Activated CD8-positive, alpha-beta memory T cell treated with anti-CD3 and anti-CD28 coated beads, Interleukin-2, amount 50 U/mL, for 24 hours (primary cell): ENCODE data around the gene SLC26A2.
"Not testable (repeated sequence)": the region's sequence is repeated elsewhere in the genome, so short reads cannot be mapped to it uniquely, and the experiment has no call there.

ENCODE experiments used
- DNase-seq: peaks from one replicate; pipeline ENCODE4 v3.0.0-alpha.2; 2020; ENCODE audit errors: extremely low read depth

SLC26A2 gene

DNA sequence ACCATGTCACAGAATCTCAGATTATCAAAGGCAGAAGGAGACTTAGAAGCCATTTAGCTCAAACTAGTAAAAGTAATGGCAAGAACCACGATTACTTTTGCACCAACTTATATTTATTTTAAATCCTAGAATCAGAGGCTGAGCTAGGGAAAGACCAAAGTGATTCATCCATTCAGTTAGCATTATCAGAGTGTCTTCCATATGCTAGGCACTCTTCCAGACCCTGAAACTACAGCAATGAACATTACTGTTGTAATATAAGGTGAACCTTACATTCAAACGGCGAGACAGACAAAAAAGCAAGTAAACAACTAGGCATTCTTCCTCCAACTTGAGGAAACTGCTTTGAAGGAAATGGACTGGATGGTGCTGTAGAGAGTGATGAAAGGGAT lies 23.9 kb upstream of the SLC26A2 start:
- no peak for DNase-seq

DNA sequence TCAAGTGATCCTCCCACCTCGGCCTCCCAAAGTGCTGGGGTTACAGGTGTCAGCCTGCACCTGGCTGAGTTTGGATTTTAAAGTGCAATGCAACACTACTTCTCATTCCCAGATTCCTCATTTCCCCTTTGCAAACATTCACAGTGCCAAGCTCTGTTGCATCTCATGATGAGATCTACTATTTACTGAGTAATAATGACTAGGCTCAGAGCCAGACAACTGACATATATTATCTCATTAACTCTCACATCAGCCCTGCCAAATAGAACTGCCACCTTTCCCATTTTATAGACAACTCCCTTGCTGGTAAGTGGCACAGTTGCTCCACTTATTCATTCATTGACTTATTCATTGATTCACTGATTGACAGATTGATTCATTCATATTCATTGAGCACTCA lies 22.9 kb upstream of the SLC26A2 start:
- no peak for DNase-seq

DNA sequence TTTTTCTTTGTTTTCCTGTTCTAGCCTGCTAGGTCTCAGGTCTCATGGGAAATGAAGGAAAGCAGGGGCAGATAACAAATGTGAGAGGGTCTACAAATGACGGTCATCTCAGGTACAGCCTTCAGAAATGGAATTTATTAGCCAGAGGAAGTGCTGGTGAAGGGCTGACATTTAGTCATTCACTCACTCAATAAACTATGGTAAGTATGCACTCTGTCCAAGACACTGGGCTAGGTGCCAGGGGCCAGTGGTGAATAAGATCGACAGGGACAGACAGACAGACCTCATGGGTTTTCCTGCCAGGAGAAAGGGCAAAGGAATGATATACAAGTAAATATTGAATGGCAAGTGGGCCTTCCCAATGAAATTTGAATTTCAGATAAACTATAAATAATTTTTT lies 22.3 kb upstream of the SLC26A2 start:
- DNase-seq: no peak

DNA sequence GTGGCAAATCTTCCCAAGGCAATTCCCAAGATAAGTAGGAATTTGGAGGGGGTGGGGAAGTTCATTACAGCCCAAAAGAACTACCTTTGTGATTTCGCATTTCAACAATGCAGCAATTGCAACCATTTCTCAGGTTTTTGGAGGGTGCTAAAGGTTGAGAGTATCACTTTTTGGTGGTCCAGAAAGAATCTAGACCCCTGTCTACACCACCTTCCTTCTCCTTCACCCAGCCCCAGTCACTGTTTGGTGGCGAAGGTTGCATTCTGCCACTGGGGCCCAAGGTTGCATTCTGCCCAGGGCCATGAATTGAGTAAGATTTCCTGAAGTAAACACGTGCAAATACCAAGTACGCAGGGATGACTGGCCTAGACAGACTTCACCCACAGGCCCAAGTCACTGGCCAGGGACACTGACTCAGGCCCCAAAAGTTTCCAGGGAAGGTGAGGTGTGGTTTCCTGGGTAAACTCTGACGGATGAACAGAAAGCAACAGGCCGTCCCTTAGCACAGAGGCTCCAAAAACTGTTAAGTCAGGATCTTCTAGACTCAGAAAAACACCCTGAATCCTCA lies 21.7 kb upstream of the SLC26A2 start:
- no peak for DNase-seq

DNA sequence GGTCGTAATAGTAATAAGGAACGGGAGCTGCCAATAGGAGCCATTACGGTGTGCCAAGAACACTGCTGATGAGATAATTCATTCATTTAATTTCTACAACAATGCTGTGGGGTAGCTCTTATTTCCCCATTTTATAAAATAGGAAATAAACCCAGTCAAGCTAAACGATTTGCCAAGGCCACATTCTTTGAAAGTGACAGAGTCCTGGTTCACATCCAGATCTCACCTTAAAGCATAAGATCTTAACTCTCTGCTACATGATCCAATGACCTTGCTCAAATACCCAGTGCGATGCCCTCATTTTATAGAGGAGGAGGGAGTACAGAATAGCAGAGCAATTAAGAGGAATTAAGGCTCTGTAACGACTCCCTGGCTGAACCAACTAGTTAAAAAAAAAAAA lies 21.0 kb upstream of the SLC26A2 start:
- no peak for DNase-seq

DNA sequence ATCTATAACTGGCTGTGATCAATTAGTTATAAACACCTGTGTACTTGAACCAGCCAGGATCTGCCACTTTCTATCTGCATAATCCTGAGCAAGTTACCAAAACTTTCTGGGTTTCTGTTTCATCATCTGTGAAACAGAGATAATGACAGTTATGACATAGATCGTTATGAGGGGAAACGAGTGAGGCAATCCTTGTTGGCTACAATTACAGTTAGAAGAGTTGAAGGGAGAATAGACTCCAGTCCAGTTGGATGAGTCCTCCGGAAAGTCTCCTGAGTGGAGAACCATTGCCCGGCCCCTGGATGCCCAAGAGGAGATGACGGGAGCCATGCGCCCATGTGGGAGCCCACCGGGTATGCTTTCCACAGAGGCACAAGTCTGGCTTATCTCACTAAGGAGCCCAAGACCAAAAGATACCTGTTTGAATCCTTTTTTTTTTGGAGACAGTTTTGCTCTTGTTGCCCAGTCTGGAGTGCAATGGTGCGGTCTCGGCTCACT lies 20.4 kb upstream of the SLC26A2 start:
- DNase-seq: no peak

DNA sequence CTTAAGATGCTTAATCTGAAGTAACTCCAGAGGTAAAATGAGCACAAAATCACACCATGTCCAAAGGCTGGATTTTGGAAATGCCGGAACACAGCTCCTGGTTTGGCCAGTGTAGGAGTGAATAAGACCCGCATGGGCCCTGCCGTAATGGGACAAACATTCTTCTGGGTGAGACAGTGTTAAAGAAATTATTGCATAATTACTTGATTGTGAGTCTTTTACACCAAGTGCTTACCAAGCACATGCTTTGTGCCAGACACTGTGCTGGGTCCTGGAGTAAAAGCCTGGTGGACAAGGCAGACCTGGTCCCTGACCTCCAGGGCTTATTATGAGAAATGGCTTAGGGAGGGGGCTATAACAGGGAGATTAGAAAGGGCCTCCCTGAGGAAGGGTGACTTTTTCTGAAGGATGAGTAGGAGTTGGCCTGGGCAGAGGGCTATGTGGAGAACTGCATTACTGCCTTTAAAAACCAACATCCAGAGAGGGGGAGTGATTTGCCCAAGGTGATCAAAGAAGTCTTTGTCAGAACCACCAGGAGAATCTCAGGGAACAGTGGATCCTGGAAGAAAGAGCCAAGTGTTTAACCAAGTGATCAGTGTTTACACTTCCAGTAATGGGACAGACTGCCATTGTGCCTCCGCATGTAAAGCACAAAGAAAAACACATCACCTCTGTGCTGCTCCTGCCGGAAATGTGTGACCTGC lies 19.5 kb upstream of the SLC26A2 start:
- DNase-seq: no peak

DNA sequence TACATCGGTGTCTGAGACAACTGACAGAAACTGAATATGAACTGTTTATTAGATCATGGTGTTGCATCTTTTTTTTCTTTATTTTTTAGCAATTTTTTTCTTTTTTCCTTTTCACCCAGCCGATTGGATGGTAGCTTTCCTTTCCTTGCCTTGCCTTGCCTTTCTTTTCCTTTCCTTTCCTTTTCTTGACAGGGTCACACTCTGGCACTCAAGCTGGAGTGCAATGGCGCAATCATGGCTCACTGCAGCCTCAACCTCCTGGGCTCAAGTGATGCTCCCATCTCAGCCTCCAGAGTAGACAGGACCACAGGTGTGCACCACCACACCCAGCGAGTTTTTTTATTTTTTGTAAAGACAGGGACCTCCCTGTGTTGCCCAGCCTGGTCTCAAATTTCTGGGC lies 18.8 kb upstream of the SLC26A2 start:
- no peak for DNase-seq

DNA sequence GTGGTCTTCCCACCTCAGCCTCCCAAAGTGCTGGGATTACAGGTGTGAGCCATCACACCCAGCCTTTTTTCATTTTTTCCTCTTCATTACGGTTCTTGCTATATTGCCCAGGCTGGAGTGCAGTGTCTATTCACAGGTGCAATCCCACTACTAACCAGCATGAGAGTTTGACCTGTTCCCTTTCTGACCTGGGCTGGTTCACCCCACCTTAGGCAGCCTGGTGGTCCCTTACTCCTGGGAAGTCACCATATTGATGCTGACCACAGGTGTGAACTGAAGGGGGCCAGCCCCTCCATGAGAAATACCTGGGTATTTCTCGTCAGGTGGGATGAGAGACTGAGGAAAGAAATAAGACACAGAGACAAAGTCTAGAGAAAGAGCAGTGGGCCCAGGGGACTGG lies 18.4 kb upstream of the SLC26A2 start:
- DNase-seq: no peak

DNA sequence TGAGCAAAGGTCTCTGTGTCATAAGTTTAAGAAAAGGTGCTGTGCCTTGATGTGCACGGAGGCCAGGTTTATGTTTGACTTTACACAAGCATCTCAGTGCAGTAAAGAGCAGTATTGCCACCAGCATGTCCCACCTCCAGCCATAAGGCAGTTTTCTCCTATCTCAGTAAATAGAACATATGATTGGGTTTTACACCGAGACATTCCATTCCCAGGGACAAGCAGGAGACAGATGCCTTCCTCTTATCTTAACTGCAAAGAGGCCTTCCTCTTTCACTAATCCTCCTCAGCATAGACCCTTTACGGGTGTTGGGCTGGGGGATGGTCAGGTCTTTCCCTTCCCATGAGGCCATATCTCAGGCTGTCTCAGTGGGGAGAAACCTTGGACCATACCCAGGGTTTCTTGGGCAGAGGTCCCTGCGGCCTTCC lies 17.8 kb upstream of the SLC26A2 start:
- DNase-seq: not testable (repeated sequence)

DNA sequence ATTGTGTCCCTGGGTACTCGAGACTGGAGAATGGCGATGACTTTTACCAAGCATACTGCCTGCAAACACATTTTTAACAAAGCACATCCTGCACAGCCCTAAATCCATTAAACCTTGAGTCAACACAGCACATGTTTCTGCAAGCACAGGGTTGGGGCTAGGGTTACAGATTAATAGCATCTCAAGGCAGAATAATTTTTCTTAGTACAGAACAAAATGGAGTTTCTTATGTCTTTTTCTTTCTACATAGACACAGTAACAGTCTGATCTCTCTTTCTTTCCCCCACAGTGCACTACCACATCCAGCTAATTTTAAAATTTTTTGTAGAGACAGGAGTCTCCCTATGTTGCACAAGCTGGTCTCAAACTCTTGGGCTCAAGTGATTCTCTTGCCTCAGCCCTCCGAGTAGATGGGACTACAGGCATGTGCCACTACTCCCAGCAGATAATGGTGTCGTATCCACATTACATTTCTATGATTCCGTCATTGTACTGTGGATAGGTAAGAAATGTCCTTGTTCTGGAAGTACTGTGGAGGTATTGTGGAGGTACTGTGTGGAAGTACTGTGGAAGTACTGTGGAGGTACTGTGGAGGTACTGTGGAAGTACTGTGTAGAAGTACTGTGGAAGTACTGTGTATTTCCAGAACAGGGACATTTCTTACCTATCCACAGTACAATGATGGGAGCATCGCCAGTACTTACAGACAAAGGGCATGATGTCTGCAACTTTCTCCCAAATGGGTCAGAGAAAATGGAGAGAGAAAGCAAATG lies 17.2 kb upstream of the SLC26A2 start:
- not testable (repeated sequence) for DNase-seq

DNA sequence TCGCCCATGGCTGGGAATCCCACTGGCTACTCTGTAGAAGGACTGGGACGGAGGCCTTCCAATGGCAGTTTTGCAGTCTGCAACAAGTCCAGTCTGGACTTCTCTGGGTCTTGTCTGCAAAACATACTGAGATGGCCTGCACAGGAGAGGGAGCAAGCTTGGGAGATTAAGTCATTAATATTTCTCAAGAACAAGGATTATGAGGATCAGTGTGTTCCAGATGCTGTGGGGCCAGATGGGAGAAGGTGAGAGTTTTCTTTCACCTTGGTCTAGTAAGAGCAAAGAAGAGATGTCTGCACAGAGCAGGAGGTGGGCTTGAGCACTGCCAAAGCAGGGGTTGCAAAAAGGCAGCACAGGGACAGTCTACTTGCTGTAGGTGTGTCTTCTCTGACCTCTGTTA lies 15.9 kb upstream of the SLC26A2 start, which contains the start of gene PDE6A:
Gene PDE6A (minus strand): TSS at position 128 of the 400 bp plus-strand sequence. CDS start 120 bp downstream, at position 8.
- no peak for DNase-seq

DNA sequence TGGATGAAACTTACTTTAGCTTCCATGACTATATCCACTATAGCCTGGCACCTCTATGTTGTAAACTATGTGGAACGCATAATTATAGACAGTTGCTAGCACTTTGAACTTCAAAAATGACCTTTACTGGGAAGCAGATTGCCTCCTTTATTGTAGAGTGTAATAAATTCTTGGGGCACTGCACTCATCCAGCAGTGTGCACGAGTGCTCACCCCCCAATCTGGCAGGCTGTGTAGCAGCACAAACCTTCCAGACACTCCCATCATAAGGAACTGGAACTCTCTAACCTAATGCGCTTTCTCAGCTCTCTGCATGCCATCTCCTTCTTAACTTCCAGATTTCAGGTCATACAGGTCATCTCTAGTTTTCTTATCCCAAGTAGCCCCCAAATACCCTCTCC lies 14.4 kb upstream of the SLC26A2 start:
- DNase-seq: no peak

DNA sequence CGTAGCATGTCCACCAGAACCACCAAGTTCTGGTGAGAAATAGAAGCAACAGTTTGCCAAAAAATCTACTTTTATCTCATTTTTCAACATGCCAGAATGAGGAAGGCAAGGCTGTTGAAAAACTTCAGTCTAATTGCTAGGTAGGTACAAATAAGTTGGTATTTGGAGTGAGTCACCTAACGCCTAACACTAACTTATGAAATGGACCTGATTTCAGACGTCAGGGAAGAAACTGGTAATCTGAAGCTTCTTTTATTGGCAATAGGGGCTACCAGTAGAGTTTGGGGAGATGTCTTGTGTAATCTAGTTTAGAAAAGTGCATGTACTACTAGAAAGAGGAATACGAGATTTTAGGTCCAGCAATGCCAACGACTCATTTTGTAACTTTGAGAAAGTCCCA lies 11.6 kb upstream of the SLC26A2 start:
- no peak for DNase-seq

DNA sequence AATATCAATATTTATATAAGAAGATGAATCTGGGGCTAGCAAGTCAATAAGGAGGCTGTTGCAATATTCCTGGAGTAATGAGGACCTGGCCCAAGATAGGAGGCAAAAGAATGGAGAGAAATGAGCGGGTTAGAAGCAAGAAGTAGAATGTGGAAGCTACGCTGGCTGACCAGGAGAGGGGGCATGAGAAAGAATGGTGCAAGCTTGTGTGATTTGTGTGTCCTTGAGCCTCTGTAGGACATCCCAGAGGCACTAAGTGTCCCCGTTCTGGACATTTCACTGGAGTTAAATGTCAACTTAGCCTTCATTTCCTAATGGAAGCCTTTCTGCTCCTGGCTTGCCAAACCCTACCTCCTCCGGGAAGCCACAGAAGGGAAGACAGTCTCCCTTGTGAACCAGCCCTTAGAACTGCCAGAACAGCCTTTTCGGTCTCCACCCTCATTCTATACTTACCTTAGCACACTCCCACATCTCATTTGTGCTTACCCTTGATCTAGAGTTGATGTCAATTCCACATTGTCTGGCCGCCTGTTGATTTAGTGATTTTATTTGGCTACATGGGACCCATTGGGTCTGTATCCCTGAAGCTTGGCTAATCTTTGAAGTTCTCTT lies 9.3 kb upstream of the SLC26A2 start:
- no peak for DNase-seq

DNA sequence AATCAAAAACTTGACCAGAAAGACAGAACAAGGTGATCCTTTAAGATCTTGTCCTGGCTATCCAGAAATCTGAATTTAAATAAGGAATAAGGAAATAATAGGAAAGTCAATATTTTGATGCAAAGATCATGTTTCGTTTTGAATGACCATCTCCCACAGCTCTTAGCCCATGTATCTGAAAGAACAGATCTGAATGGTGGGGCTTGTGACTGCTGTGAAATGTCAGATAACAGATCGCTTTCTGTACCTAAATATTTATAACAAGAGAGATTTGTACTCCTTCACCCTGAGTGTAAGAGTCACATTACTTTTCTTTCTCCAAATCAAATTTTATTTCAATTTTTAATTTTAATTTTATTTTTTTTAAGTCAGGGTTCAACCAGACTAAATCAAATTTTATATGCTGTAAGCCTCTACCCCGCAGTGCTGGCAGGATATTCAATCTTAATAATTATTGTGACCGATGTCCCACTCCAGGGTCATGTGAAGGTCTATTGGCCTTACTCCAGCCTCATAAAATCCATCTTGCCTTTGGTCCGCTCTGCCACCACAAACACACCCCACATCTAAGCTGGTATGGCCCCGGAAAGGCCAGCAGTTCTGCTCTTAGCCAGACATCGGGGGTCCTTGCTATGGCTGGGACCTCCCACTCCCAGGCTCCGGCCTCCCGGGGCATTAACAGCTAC lies 7.0 kb upstream of the SLC26A2 start:
- no peak for DNase-seq

DNA sequence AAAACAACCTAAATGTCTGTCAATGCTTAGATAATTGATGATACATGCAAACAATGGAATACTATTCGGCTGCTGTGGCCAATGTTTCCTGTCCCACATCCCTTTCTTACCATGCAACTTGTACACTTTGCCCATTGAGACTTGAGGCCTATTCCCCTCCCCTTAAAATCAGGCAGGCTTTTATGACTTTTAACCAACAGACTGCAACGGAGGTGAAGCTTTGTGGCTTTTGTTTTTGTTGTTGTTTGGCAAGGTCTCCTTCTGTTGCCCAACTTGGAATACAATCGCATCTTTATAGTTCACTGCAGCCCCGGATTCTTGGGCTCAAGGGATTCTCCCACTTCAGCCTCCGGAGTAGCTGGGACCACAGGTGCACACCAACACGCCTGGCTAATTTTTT lies 5.8 kb upstream of the SLC26A2 start:
- no peak for DNase-seq

DNA sequence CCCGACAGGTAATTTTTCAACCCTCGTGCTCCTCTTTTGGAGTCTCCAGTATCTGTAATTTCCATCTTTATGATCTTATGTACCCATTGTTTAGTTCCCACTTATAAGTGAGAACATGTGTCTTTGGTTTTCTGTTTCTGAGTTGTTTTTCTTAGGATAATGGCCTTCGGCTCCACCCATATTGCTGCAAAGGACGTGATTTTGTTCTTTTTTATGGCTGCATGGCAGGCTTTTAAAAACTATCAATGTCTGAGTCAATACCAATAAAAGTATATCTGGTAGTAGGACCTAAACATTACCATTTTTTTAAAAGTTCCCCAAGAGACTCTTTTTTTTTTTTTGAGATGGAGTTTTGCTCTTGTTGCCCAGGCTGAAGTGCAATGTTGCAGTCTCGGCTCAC lies 3.9 kb upstream of the SLC26A2 start:
- DNase-seq: no peak

DNA sequence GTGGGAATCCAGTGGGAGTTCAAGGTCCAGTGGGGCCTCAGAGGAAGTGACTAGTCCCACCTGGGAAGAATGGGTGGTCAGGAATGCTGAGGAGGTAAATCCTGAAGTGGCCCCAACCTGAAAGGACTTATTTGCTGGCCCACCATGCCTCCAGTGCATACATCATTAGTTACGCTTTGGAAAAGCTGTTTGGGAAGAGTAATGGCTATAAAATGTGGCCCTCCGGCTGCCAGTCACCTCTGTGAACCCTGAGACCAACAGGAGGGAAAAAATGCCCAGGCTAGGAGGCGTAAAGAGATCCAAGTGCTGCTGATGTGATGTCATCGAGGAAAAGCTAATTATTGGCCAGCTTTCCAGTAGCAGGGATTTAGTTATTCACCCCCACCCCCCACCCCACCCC lies 2.7 kb upstream of the SLC26A2 start:
- no peak for DNase-seq

DNA sequence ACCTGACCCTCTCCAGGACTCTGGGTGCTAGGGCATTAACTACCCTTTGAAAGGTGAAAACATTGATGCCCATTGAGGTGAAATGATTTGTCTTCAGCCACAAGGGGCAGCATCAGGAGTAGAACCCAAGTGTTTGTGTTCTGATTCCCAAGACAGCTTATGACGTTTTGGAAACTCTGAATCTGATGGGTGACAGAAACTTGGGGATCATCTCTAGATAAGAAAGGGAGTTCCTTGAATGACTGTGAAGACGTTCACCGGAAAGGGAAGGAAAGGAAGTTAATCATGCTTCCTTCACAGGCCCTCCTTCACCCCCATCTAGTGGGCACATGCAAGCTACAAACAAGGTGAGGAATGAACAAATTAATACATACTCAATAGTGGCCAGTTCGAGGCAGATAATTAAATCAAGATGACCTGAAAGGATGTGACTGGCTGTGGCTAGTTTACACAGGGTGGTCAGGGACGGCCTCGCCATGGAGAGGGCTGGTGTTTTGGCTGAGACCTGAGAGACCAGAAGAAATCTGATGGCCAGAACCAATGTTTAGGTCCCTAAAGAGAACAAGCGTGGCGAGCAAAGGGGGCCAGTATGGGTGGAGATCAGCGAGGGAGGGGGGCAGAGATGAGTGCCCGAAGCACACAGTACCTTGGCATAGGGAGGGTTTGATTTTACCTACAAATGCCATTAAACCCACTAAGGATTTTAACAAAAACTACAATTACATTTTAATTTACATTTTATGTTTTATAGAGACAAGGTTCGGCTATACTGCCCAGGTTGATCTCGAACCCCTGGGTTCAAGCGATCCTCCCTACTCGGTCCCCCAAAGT lies 937 bp upstream of the SLC26A2 start:
- no peak for DNase-seq

DNA sequence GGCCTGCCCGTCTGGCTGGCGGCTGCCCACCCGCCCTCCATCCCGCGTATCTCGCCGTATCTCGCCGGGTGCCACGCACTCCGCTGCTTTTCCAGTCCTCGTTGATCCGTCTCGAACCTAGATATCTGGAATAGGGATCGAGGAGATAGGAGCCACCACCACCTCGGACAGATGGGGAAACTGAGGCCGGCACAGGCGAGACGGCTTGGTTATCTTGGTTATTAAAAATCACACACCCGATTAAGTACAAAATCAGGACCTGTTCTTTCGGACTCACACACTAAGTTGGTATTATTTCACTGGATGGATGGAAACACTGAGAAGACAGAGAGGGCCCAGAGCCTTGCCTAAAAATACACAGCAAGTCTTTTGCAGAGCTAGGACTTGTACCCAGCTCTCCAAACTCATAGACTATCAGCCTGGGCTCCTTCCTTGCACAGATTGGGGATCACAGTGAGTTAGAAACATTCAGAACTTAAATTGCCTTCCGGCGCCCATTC lies 678 bp downstream of the SLC26A2 start:
- DNase-seq: no peak
